ENCODE measurements around the gene ZBTB7C. TPM values are rescaled to one million over a fixed set of nuclear protein-coding genes. Genes with fewer than 3 reads are reported as not detected.

Gene ZBTB7C
- total RNA-seq, 1 donor: not detected

DNA sequence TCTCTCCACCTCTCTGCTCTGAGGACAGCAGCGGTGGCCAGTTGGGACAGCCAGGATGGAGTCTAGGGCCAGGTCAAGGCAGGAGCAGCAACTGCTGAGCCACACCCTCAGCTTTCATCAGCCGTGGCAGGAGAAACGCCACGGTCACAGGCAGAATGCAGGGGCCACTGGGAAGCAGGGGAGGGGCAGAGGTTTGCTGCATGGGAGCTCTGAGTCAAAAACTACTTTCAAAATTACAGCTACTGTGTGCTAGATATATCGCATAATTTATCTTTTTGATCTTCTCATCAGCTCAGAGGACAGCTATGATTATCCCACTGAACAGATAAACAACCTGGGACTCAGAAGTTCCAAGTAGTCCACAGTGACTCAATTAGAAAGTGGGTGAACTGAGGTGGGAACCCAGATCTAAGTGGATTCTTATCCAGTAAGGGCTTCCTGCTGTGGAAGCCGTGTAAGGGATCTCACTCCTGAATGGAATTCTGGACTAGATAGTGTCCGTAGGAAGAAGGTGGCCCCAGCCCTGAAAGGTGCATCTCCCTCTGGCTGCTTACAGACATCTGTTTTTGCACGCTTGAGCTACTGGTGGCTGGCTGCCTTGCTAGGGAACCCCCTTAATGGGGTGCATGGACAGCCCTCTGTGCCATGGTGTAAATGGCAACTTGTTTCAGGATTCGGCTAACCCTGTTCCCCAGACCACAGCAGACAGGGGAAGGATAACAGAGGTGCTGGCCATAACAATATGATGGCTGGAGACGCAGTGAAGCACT lies 284.1 kb downstream of the ZBTB7C start:
- TF ChIP-seq, protein P1, sequence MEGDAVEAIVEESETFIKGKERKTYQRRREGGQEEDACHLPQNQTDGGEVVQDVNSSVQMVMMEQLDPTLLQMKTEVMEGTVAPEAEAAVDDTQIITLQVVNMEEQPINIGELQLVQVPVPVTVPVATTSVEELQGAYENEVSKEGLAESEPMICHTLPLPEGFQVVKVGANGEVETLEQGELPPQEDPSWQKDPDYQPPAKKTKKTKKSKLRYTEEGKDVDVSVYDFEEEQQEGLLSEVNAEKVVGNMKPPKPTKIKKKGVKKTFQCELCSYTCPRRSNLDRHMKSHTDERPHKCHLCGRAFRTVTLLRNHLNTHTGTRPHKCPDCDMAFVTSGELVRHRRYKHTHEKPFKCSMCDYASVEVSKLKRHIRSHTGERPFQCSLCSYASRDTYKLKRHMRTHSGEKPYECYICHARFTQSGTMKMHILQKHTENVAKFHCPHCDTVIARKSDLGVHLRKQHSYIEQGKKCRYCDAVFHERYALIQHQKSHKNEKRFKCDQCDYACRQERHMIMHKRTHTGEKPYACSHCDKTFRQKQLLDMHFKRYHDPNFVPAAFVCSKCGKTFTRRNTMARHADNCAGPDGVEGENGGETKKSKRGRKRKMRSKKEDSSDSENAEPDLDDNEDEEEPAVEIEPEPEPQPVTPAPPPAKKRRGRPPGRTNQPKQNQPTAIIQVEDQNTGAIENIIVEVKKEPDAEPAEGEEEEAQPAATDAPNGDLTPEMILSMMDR (IDR thresholded peaks at IDR 0.05; ENCODE audit: insufficient read depth, low read depth, low read length): no peak
- H3K4me3 ChIP-seq (ENCODE audit: low read depth, low read length): no peak overlapping the region
- DNase-seq (ENCODE audit: low read depth): no peak

DNA sequence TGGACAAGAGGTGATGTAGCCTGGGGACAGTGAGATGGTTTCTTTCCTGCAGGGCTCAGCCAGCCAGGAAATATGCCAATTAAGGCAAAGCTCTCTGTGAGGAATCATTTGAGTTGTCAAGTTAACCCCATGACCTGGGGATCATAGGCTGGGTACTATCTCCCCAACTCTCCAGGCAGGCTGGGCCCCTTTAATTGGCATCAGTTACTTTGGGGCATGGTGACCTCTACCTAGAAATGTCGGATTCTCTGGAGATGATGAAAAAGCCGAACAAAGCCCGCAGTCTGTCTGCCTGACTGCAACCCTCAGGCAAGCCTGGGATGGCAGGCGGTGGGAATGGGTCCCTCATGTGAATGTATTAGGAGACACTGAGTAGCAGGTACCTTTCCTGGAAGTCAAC lies 285.2 kb downstream of the ZBTB7C start:
- TF ChIP-seq, protein P1 (IDR thresholded peaks at IDR 0.05; ENCODE audit: insufficient read depth, low read depth, low read length): no peak
- H3K4me3 ChIP-seq (ENCODE audit: low read depth, low read length): no peak overlapping the region
- DNase-seq (ENCODE audit: low read depth): no peak

DNA sequence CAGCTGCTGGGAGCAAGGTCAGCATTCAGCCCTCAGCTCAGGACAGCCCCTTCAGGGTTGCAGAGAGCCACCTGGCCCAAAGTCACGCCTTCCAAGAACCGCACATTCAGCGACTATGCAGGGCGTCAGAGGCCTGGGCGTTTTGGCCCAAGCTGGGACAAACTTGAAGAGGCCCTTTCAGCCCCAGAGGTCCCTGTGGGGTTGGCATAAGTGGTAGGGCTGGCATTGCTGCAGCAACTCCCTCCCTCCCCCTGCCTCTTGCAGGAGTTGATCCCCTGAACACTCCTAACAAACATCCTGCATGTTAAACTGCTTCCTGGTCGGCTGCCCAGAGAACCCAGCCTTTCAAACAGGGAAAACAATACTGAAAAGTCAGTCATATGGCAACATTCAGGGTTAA lies 285.9 kb downstream of the ZBTB7C start:
- TF ChIP-seq, protein P1 (IDR thresholded peaks at IDR 0.05; ENCODE audit: insufficient read depth, low read depth, low read length): no peak
- no peak for DNase-seq (ENCODE audit: low read depth)

DNA sequence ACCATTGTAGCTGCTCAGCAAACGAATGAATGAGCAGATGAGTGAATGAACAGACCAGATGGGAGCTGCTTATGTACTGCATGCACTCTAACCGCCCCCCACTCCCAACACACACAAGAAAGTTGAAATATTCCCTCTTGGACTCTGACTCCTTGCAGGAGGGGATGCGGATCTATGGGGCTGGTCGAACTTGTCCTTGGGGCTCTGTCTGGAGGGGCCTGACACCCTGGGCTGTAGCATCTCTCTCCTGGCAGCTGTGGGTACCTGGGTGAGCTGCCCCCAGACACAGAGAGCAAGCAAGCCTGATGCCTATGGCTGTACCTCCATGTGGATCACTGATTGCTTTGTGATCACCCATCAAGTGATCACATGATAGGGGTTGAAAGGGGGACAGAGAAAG lies 286.4 kb downstream of the ZBTB7C start:
- TF ChIP-seq, protein P1 (IDR thresholded peaks at IDR 0.05; ENCODE audit: insufficient read depth, low read depth, low read length): no peak
- DNase-seq (ENCODE audit: low read depth): no peak

More for the DNA sequence above, 285.9 kb downstream of the ZBTB7C start:
- H3K4me3 ChIP-seq (ENCODE audit: low read depth, low read length): no peak overlapping the region

DNA sequence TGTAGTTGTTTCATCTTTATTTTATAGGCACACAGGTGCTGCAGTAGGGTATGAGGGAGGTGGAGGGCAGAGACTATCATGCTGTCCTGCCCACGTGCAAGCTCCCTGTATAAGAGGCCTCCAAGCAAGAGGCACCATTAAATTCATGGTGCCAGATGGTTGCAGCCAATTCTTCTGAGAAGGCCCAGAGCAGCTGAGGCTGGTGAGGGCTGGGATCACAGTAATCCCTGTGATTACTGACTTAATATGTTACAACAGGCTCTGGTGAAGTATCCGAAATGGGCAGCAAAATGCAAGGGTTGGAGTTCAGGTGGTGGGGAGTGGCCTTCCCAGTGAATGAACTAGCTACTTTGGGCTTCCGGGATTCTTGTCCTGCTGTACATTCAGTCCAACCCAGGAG lies 286.8 kb downstream of the ZBTB7C start:
- no peak overlapping the region for H3K4me3 ChIP-seq (ENCODE audit: low read depth, low read length)
- DNase-seq (ENCODE audit: low read depth): no peak
- TF ChIP-seq, protein P1 (IDR thresholded peaks at IDR 0.05; ENCODE audit: insufficient read depth, low read depth, low read length): no peak

More for the DNA sequence above, 286.4 kb downstream of the ZBTB7C start:
- no peak overlapping the region for H3K4me3 ChIP-seq (ENCODE audit: low read depth, low read length)

DNA sequence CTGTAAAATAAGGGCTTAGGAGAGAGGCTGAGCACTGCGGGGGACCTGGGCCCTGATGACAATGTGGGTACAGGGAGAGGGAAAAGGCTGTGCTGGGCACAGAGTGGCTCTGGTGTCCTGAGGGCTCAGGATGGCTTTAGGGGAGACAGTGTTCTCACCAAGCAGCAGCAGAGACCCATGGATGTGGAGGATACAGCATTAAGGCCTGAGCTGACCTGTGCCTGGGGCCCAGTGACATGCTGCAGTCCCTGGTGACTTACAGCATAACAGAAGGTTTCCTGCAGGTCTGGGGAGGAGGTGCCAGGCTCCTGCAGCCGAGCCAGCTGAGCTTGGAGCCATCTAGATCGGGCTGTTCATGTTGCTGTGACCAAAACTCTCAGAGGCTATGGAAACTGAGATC lies 287.4 kb downstream of the ZBTB7C start:
- H3K4me3 ChIP-seq (ENCODE audit: low read depth, low read length): no peak overlapping the region
- TF ChIP-seq, protein P1 (IDR thresholded peaks at IDR 0.05; ENCODE audit: insufficient read depth, low read depth, low read length): no peak
- no peak for DNase-seq (ENCODE audit: low read depth)

DNA sequence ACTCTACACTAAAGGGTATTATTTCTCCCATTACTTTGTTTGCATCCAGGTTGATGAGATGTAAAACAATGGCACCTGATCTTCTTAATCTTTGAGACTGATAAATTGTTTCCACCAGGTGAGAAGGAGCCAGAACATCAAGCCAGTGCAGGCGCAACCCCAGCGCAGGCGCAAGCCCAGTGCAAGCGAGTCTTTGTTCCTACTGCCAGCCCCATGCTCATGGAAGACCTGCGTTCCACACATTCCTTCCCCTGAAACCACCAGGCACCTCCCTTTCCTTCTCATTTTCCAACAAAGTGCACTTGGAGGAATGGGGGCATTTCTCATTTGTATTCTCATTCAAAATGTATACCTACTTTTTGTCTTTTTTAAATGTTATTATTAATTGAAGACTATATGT lies 290.0 kb downstream of the ZBTB7C start:
- DNase-seq (ENCODE audit: low read depth): no peak
- H3K4me3 ChIP-seq (ENCODE audit: low read depth, low read length): no peak overlapping the region
- TF ChIP-seq, protein P1 (IDR thresholded peaks at IDR 0.05; ENCODE audit: insufficient read depth, low read depth, low read length): no peak
